ENCODE data around the gene TIMM13. TPM values are rescaled to one million over a fixed set of nuclear protein-coding genes. Genes with fewer than 3 reads are reported as not detected.

The TIMM13 gene
- total and polyA plus RNA-seq, 2 of the 8 experiments (the other 6 are each of a cell fraction or from before 2014, with no cell fraction given), result 270 to 275 TPM

DNA sequence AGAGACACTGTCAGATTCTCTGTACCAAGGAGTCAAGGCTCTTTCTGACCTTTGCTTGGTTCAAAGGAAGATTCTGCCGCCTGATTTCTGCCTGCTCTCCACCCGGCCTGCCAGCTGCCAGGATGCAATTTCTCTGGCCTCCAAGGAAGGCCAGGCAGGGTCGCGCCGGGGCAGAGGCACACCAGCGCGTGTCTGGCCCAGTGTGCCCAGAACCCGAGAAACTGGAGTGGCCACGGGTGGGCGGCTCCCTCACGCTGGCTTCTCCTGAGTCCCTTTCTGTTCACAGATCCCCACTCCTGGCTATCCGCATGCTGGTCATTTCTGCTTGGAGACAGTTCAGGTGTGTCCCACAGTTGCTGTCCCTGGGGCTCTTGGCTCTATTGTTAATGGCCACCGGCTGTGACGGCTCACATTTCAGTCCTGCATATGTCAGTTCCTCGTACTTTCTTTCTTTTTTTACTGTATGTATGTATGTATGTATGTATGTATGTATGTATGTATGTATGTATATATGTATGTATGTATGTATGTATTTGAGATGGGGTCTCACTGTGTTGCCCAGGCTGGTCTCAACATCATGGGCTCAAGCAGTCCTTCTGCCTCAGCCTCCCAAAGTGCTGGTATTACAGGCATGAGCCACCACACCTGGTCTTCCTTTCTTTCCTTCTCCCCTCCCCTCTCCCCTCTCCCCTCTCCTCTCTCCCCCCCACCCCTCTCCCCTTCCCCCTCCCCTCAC, 50.4 kb downstream of the TIMM13 start:
- Histone ChIP-seq H3K23ac (ENCODE audit: insufficient read length) (no peak overlapping the region), H3K4me1 (replicated peaks in 1 of 4; ENCODE audit: control insufficient read depth in 3 of 4, insufficient read depth in 4 of 4, low read length in 3 of 4) (no peaks in the 10 kb centered on the region), H2BK12ac (ENCODE audit: low read depth, low read length) (no peak overlapping the region), H3K79me2 (ENCODE audit: control insufficient read depth in 1 of 2, insufficient read depth in 2 of 2, low read length in 2 of 2) (no peaks in the 10 kb centered on the region), H2AK5ac (ENCODE audit: low read depth, low read length) (no peak overlapping the region), H2BK5ac (ENCODE audit: low read depth, low read length) (no peak overlapping the region), H2BK20ac (ENCODE audit: low read length) (no peak overlapping the region), H2AFZ (ENCODE audit: low read length) (no peak overlapping the region), H2BK15ac (ENCODE audit: low read length) (no peak overlapping the region), H3K36me3 (ENCODE audit: control insufficient read depth in 2 of 4, insufficient read depth in 4 of 4, low read length in 3 of 4) (no peaks in the 10 kb centered on the region), H3K4me3 (ENCODE audit: extremely low read depth in 1 of 4, insufficient read depth in 2 of 4, low read depth in 3 of 4, low read length in 4 of 4) (no peak overlapping the region), H4K8ac (ENCODE audit: extremely low read depth, insufficient read depth, low read length) (no peak overlapping the region; the same call in 1 of the 2 replicates), H3K56ac (replicated peaks; ENCODE audit: insufficient read length, low read depth, low read length) (no peak overlapping the region), H3K23me2 (ENCODE audit: low read depth, low read length) (no peaks in the 10 kb centered on the region), H2BK120ac (replicated peaks; ENCODE audit: low read depth, low read length) (no peak overlapping the region), H4K5ac (ENCODE audit: insufficient read length, low read depth, low read length) (no peak overlapping the region), H3K18ac (ENCODE audit: extremely low read depth, low read length) (no peak overlapping the region), H4K91ac (replicated peaks; ENCODE audit: insufficient read length, low read length) (no peak overlapping the region), H3K79me1 (ENCODE audit: low read depth, low read length) (no peaks in the 10 kb centered on the region), H3K14ac (ENCODE audit: insufficient read length) (no peak overlapping the region), H3K4me2 (ENCODE audit: insufficient read depth in 1 of 2, low read depth in 2 of 2, low read length in 2 of 2) (no peak overlapping the region), H3K9me3 (ENCODE audit: insufficient read depth in 2 of 2, low read depth in 1 of 2, low read length in 1 of 2) (peaks cover 4% of the 10 kb centered on the region in 2 experiments; a peak in 1 of 4 replicates), H4K20me1 (replicated peaks in 1 of 2; ENCODE audit: control insufficient read depth in 1 of 2, insufficient read depth in 2 of 2, low read length in 2 of 2) (no peaks in the 10 kb centered on the region), H3K4ac (replicated peaks; ENCODE audit: insufficient read length, low read depth, low read length) (no peak overlapping the region), H3K27ac (ENCODE audit: low read depth, low read length) (no peak overlapping the region), H3K9ac (replicated peaks in 1 of 4; ENCODE audit: extremely low read depth in 1 of 4, low read depth in 3 of 4, low read length in 3 of 4) (no peak overlapping the region), H3K27me3 (replicated peaks in 1 of 4; ENCODE audit: control insufficient read depth in 3 of 4, extremely low read depth in 1 of 4, insufficient read depth in 3 of 4, low read length in 3 of 4) (no peaks in the 10 kb centered on the region; a peak in 1 of 7 replicates)
- ChIA-PET CTCF (ENCODE audit: partially characterized antibody) (interaction anchor here (0.6 kb wide), 1 partner anchor 9 kb away, joined by 3 read pairs; no protein-coding TSS in a partner anchor), POLR2A (ENCODE audit: partially characterized antibody) (no interaction called here)
- FAIRE-seq, result no peak
- 83% methylated on average over 13 of the region's 15 CpGs; no CpG with 5 or more reads in 1 of the 2 experiments for WGBS, 2 experiments (ENCODE audit: extremely low coverage in 1 of 2, insufficient coverage in 1 of 2, insufficient read length in 1 of 2, insufficient replicate concordance in 2 of 2, low coverage in 1 of 2, low lambda C conversion rate in 2 of 2, missing lambda C conversion rate in 1 of 2)
- DNase-seq (ENCODE audit: low read depth in 1 of 2, low spot score in 2 of 2), result no peak
- TF ChIP-seq NANOG (IDR thresholded peaks at IDR 0.05; ENCODE audit: insufficient read depth, low read depth, low read length, poor library complexity, severe bottlenecking) (no peak), SP4 (IDR thresholded peaks at IDR 0.05; ENCODE audit: low read length) (no peak)
- TF ChIP-seq, protein P1, sequence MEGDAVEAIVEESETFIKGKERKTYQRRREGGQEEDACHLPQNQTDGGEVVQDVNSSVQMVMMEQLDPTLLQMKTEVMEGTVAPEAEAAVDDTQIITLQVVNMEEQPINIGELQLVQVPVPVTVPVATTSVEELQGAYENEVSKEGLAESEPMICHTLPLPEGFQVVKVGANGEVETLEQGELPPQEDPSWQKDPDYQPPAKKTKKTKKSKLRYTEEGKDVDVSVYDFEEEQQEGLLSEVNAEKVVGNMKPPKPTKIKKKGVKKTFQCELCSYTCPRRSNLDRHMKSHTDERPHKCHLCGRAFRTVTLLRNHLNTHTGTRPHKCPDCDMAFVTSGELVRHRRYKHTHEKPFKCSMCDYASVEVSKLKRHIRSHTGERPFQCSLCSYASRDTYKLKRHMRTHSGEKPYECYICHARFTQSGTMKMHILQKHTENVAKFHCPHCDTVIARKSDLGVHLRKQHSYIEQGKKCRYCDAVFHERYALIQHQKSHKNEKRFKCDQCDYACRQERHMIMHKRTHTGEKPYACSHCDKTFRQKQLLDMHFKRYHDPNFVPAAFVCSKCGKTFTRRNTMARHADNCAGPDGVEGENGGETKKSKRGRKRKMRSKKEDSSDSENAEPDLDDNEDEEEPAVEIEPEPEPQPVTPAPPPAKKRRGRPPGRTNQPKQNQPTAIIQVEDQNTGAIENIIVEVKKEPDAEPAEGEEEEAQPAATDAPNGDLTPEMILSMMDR (IDR thresholded peaks at IDR 0.05; ENCODE audit: control extremely low read depth in 1 of 3, insufficient read depth in 1 of 3, low read depth in 1 of 3, low read length in 3 of 3), result no peak

All from H1 (cell line).